ENCODE data around the gene TTC7B. TPM values are rescaled to one million over a fixed set of nuclear protein-coding genes. Genes with fewer than 3 reads are reported as not detected.

TTC7B gene
- total and polyA plus RNA-seq, 2 of the 8 experiments (the other 6 are each of a cell fraction or from before 2014, with no cell fraction given), result 23.7 to 34.0 TPM

DNA sequence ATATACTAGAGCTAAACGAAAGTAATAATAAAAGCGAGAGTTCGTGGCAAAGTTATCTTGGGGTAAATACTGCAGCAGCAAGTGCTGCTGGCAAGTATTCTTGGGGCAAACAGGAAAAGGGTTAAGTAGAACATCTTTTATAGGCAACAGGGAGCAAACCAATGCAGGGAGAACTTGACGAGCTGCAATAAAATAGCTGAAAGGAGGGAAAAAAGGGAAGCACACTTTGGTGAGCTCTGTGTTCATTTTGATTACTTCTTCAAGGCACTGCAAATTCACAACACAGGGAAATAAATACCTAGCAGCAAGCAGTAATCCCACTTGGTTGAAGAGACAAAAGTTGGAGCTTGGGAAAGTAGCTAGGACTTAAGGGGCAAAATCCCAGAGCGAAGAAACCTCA lies 42.3 kb upstream of the TTC7B start:
- Histone ChIP-seq H2AFZ (ENCODE audit: low read length) (no peak overlapping the region), H4K5ac (ENCODE audit: insufficient read length, low read depth, low read length) (no peak overlapping the region), H4K8ac (ENCODE audit: extremely low read depth, insufficient read depth, low read length) (no peak overlapping the region), H3K4me2 (ENCODE audit: insufficient read depth in 1 of 2, low read depth in 2 of 2, low read length in 2 of 2) (no peak overlapping the region), H3K56ac (replicated peaks; ENCODE audit: insufficient read length, low read depth, low read length) (no peak overlapping the region), H3K4ac (replicated peaks; ENCODE audit: insufficient read length, low read depth, low read length) (no peak overlapping the region), H2BK120ac (replicated peaks; ENCODE audit: low read depth, low read length) (no peak overlapping the region), H2BK15ac (ENCODE audit: low read length) (no peak overlapping the region), H3K9ac (replicated peaks in 1 of 4; ENCODE audit: extremely low read depth in 1 of 4, low read depth in 3 of 4, low read length in 3 of 4) (no peak overlapping the region), H3K23me2 (ENCODE audit: low read depth, low read length) (no peaks in the 10 kb centered on the region), H2BK20ac (ENCODE audit: low read length) (no peak overlapping the region; the same call in 1 of the 2 replicates), H3K23ac (ENCODE audit: insufficient read length) (no peak overlapping the region), H3K79me1 (ENCODE audit: low read depth, low read length) (no peaks in the 10 kb centered on the region), H3K14ac (ENCODE audit: insufficient read length) (no peak overlapping the region), H3K36me3 (ENCODE audit: control insufficient read depth in 2 of 4, insufficient read depth in 4 of 4, low read length in 3 of 4) (no peaks in the 10 kb centered on the region), H3K18ac (ENCODE audit: extremely low read depth, low read length) (no peak overlapping the region), H2BK12ac (ENCODE audit: low read depth, low read length) (no peak overlapping the region), H4K91ac (replicated peaks; ENCODE audit: insufficient read length, low read length) (no peak overlapping the region), H3K4me3 (ENCODE audit: extremely low read depth in 1 of 4, insufficient read depth in 2 of 4, low read depth in 3 of 4, low read length in 4 of 4) (no peak overlapping the region), H4K20me1 (replicated peaks in 1 of 2; ENCODE audit: control insufficient read depth in 1 of 2, insufficient read depth in 2 of 2, low read length in 2 of 2) (no peaks in the 10 kb centered on the region), H3K27ac (ENCODE audit: low read depth, low read length) (no peak overlapping the region), H2AK5ac (ENCODE audit: low read depth, low read length) (no peak overlapping the region), H3K27me3 (replicated peaks in 1 of 4; ENCODE audit: control insufficient read depth in 3 of 4, extremely low read depth in 1 of 4, insufficient read depth in 3 of 4, low read length in 3 of 4) (no peaks in the 10 kb centered on the region), H3K9me3 (ENCODE audit: insufficient read depth in 2 of 2, low read depth in 1 of 2, low read length in 1 of 2) (no peaks in the 10 kb centered on the region), H3K79me2 (ENCODE audit: control insufficient read depth in 1 of 2, insufficient read depth in 2 of 2, low read length in 2 of 2) (no peaks in the 10 kb centered on the region), H2BK5ac (ENCODE audit: low read depth, low read length) (no peak overlapping the region), H3K4me1 (replicated peaks in 1 of 4; ENCODE audit: control insufficient read depth in 3 of 4, insufficient read depth in 4 of 4, low read length in 3 of 4) (no peaks in the 10 kb centered on the region)
- peak in 1 of 2 experiments; percentile 26 for DNase-seq (ENCODE audit: low read depth in 1 of 2, low spot score in 2 of 2)
- CTCF ChIA-PET (ENCODE audit: partially characterized antibody), result interaction anchor here (0.8 to 1.7 kb wide), 4 partner anchors 12 to 282 kb away, joined by 3 to 4 read pairs (median 3); no protein-coding TSS in a partner anchor
- peak; percentile 57 for FAIRE-seq
- POLR2A ChIA-PET (ENCODE audit: partially characterized antibody), result no interaction called here
- no peak for TF ChIP-seq CTBP2 (IDR thresholded peaks at IDR 0.05; ENCODE audit: borderline replicate concordance, insufficient read depth, insufficient read length, low read length)
- no peak for TF ChIP-seq RAD21 (IDR thresholded peaks at IDR 0.05 in 1 of 2, conservative IDR thresholded peaks at IDR 0.05 in 1 of 2; ENCODE audit: low read depth in 2 of 2, low read length in 2 of 2)
- TF ChIP-seq BCL11A (IDR thresholded peaks at IDR 0.05; ENCODE audit: low read depth in 2 of 2, low read length in 2 of 2), result no peak
- TF ChIP-seq JUN (IDR thresholded peaks at IDR 0.05; ENCODE audit: low read depth, low read length), result no peak
- no peak for TF ChIP-seq SP1 (IDR thresholded peaks at IDR 0.05; ENCODE audit: low read depth, low read length)
- TF ChIP-seq POLR2AphosphoS5 (IDR thresholded peaks at IDR 0.05; ENCODE audit: low read depth, low read length), result no peak
- TF ChIP-seq SP2 (IDR thresholded peaks at IDR 0.05; ENCODE audit: low read length), result no peak
- TF ChIP-seq KDM5A (IDR thresholded peaks at IDR 0.05; ENCODE audit: low read length), result no peak
- TF ChIP-seq SP4 (IDR thresholded peaks at IDR 0.05; ENCODE audit: low read length), result no peak
- TF ChIP-seq HDAC6 (IDR thresholded peaks at IDR 0.05; ENCODE audit: low read depth, low read length), result no peak
- TF ChIP-seq PHF8 (conservative IDR thresholded peaks at IDR 0.05; ENCODE audit: low read depth, low read length), result no peak
- no peak for TF ChIP-seq SIRT6 (IDR thresholded peaks at IDR 0.05; ENCODE audit: low read length)
- TF ChIP-seq FOSL1 (IDR thresholded peaks at IDR 0.05; ENCODE audit: insufficient read depth, low read depth, low read length), result no peak
- 92% methylated on average over 5 of the region's 5 CpGs; no CpG with 5 or more reads in 1 of the 2 experiments for WGBS, 2 experiments (ENCODE audit: extremely low coverage in 1 of 2, insufficient coverage in 1 of 2, insufficient read length in 1 of 2, insufficient replicate concordance in 2 of 2, low coverage in 1 of 2, low lambda C conversion rate in 2 of 2, missing lambda C conversion rate in 1 of 2)
